HG02943 (cell line): ENCODE measurements around the gene ARVCF.

Experiments
- ATAC-seq: cut with Tn5 transposase; IDR thresholded peaks from one replicate; pipeline ENCODE4 v1.9.1; 2021; ENCODE audit warnings: mild to moderate bottlenecking, low read depth, moderate library complexity; ENCODE audit not compliant: unreplicated experiment

Gene ARVCF

GRCh38 chr22:20033045-20033706 is 16.6 kb upstream of the ARVCF start:
- no peak for ATAC-seq

GRCh38 chr22:20032407-20032991 is 15.9 kb upstream of the ARVCF start:
- ATAC-seq = no peak

GRCh38 chr22:20031732-20032406 is 15.2 kb upstream of the ARVCF start:
- ATAC-seq = no peak

GRCh38 chr22:20029550-20030225 is 13.1 kb upstream of the ARVCF start:
- ATAC-seq = no peak

GRCh38 chr22:20028855-20029549 is 12.4 kb upstream of the ARVCF start:
- no peak for ATAC-seq

GRCh38 chr22:20027966-20028854 is 11.6 kb upstream of the ARVCF start:
- ATAC-seq = no peak

- no peak for ATAC-seq
Measured at GRCh38 chr22:20026996-20027601, 10.5 kb upstream of the ARVCF start.

GRCh38 chr22:20026204-20026908 is 9.7 kb upstream of the ARVCF start:
- no peak for ATAC-seq

GRCh38 chr22:20025401-20026203 is 9.0 kb upstream of the ARVCF start:
- ATAC-seq = no peak

- ATAC-seq = no peak
Measured at GRCh38 chr22:20024650-20025397, 8.2 kb upstream of the ARVCF start.

- ATAC-seq = no peak
Measured at GRCh38 chr22:20024225-20024624, 7.6 kb upstream of the ARVCF start.

GRCh38 chr22:20022978-20023613 is 6.5 kb upstream of the ARVCF start:
- no peak for ATAC-seq

GRCh38 chr22:20022231-20022977 is 5.8 kb upstream of the ARVCF start:
- ATAC-seq = no peak

- ATAC-seq = peak; percentile 10
Measured at GRCh38 chr22:20021196-20022181, 4.9 kb upstream of the ARVCF start.
